GM18909 (cell line): Measurements from ENCODE around the gene SYNGAP1.
"Not testable (repeated sequence)": the region's sequence is repeated elsewhere in the genome, so short reads cannot be mapped to it uniquely, and the experiment has no call there.

Experiments used
- ATAC-seq: cut with Tn5 transposase; IDR thresholded peaks from one replicate; pipeline ENCODE4 v1.9.1; 2021; ENCODE audit warnings: mild to moderate bottlenecking; ENCODE audit not compliant: unreplicated experiment, poor library complexity

SYNGAP1 gene

DNA sequence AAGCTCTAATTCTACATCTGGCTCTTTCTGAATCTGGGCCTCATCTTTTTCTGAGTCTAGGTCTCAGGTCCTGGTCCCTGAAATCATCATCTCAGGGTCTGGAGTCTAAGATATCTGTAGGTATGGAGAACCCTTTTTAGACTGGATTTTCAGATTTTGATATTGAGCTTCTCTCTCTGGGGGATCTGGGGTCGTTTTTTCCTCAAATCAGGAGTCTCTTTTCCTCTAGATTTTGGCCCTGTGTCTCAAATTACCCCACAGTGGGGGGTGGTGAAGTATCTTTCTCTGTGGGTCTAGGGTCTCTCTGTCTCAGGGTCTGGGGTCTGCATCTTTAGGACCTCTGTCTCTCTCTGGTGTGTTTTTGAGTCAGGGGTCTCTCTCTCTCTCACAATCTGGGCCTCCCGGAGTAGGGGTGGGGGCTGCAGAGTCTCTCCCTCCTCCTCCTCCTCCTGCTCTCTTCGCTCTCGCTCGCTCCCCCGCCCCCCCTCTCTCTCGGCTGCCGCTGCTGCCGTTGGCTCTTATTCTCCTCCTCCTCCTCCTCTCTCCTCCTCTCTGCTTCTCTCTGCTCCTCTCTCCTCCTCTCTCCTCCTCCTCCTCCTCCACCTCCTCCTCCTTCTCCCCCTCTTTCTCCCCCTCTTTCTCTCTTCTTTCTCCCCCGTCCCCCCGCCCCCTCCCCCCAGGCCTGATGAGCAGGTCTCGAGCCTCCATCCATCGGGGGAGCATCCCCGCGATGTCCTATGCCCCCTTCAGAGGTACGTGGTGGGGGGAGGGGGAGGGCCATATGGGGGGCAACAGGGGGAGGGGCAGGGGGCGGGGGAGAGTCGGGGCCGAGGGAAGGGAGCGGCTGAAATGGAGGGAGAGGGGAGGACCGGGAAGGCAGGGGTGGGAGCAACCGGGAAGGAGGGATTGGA is at the start of gene SYNGAP1:
SYNGAP1 (plus strand) TSS at position 486 of the 911 bp plus-strand sequence; CDS start at position 686, 200 bp downstream.
- ATAC-seq: no peak

DNA sequence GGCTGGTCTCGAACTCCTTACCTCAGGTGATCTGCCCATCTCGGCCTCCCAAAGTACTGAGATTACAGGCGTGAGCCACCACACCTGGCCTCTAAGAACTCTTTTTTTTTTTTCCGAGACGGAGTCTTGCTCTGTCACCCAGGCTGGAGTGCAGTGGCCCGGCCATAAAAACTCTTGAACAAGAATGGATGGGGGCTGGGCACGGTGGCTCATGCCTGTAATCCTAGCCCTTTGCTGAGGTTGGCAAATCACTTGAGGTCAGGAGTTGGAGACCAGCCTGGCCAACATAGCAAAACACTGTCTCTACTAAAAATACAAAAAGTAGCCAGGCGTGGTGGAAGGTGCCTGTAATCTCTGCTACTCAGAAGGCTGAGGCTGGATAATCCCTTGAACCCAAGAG is 48.0 kb upstream of the SYNGAP1 start:
- not testable (repeated sequence) for ATAC-seq

DNA sequence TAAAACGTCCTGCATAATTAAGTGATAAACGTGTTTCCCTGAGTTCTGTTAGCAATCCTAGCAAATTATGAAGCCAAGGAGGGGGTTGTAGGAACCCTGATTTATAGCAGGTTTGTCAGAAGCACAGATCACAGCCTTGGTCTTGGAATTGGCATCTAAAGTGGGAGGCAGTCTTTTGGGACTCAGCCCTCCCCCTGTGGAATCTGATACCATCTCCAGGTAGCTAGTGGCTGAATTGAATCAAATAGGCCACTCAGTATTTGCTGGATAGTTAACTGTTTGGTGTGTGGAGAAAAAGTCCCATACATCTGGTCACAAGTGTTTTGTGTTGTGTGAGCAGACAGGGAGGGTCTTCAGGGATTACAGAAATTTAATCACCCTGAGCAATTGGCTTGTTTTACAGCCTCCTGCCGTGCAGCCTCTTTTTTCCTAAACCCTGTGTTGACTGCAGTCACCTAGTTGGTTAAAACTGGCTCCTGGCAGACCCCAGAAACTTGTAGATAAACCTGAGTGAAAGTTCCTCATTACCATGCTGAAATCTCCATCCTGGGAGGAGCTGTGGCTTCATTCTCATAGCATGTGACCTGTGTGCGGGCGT is 47.2 kb upstream of the SYNGAP1 start:
- ATAC-seq: no peak

DNA sequence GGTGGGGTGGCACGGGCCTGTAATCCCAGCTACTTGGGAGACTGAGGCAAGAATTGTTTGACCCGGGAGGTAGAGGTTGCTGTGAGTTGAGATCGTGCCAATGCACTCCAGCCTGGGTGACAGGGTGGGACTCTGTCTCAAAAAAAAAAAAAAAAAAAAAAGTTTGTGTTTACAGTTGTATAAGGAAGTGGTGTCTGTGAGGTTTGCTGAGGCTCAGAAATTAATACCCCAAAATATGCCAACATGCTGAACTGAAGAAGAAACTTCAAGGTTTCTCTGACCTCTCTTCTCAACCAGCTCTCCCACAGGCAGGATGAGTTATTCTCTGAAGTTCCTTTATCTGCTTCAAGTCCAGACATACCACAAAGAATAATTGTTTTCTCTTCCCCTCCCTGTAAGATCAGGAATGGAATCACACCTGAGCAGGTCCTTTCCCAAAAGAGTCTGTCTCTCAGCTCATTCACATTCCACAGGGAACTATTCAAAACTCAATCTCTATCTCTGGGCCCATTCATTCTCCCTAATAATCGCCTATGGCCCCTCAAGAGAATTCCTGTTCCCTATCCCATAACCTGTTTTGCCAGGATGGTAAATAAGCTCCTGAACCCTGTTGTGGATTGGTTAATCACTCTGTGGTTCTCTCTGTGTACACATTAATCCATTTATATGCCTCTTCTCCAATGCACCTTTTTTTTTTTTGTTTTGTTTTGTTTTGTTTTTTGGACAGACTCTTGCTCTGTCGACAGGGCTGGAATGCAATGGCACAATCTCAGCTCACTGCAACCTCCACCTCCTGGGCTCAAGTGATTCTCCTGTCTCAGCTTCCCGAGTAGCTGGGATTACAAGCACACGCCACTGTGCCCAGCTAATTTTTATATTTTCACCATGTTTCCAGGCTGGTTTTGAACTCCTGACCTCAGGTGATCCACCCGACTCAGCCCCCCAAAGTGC is 45.6 kb upstream of the SYNGAP1 start:
- no peak for ATAC-seq

DNA sequence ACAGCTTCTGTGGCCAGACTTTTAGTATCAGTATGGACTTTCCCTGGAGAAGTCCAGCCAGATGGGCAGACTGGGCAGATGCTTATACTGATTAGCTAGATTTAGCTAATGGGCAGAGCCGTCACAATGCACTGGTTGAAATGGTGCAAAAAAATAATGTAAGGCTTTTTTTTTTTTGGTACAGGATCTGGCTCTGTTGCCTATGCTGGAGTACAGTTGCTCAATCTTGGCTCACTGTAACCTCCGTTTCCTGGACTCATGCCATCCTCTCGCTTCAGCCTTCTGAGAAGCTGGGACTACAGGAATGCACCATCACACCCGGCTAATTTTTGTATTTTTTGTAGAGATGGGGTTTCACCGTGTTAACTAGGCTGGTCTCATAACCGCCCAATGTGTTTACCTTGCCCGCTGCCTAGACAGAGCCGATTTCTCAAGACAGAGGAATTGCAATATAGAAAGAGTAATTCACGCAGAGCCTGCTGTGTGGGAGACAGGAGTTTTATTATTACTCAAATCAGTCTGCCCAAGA is 44.7 kb upstream of the SYNGAP1 start:
- no peak for ATAC-seq

DNA sequence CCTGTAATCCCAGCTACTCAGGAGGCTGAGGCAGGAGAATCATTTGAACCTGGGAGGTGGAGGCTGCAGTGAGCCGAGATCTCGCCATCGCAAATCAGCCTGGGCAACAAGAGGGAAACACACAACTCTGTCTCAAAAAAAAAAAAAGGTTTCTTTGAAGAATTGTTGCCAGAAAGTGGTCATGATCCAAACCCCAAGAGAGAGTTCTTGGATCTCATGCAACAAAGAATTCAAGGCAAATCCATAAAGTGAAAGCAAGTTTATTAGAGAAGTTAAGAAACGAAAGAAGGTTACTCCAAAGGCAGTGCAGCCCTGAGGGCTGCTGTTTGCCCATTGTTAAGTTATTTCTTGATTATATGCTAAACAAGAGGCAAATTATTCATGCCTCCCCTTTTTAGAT is 42.7 kb upstream of the SYNGAP1 start:
- ATAC-seq: no peak

DNA sequence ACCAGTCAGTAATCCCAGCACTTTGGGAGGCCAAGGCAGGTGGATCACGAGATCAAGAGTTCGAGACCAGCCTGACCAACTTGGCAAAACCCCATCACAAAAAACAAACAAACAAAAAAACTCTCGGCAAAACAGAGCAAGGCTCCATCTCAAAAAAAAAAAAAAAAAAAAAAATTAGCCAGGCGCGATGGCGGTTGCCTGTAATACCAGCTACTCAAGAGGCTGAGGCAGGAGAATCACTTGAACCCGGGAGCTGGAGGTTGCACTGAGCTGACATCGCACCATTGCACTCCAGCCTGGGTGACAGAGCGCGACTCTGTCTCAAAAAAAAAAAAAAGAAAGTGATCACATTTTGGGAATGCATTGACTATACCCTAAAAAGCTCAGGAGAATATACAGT is 40.7 kb upstream of the SYNGAP1 start:
- not testable (repeated sequence) for ATAC-seq

DNA sequence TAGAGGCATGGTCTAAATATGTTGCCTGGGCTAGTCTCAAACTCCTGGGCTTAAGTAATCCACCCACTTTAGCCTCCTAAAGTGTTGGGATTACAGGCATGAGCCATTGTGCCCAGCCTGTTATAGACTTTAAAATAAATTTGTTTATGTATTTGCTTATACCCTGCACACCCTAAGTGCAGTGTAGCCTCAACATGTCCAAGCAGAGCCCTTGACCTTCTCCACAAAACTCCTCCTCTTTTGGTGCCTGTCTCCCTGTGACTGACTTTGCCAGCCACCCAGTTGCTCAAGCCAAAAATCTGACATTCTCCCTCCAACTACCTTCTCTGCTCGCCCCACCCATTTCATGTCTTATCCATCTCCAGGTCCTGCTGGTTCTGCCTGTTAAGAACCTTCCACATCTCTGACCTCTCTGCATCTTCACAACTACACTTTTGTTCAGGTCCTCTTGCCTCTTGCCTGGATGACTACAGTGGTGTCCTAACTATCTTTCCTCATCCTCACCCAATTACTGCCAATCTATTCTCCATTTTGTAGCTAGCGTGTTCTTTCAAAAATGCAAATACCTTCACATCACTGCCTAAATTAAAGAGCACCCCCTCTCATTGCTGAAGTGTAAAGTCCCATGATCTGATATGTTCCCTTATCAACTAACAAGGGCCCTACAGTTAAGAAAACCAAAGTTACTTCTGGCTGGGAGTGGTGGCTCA is 39.4 kb upstream of the SYNGAP1 start:
- ATAC-seq: no peak

DNA sequence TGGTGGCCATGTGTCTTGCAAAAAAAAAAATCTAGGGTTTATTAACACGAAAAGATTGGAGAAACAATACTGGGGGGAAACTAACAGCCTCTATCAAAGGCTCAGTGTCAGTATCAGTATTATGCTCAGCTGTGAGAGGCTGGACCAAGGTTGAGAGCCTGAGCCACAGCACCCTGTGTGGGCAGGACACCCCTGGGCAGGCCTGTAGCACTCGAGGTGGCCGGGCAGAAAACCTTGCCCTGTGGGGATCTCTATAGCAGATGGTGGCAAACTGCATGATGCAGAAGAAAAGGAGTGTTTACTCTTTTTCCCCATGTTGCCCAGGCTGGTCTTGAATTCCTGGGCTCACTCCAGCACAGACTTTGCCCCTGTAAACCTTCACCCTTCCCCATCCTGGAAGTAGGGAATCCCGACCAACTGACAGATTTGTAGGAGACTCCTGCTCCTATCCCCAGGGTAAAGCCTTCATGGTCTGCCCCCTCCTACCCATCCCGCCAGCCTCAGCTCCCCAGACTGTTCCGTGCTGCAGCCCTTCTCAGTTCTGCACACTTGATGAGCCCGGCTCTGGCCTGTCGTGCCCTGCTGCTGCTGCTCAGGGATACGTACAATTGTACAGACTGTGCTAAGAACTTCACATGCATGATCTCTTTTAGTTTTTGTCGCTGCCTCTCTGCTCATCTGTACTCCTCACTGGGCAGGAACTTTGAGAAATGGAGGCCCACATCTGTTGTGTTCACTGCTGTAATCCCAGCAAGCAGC is 36.3 kb upstream of the SYNGAP1 start:
- no peak for ATAC-seq

DNA sequence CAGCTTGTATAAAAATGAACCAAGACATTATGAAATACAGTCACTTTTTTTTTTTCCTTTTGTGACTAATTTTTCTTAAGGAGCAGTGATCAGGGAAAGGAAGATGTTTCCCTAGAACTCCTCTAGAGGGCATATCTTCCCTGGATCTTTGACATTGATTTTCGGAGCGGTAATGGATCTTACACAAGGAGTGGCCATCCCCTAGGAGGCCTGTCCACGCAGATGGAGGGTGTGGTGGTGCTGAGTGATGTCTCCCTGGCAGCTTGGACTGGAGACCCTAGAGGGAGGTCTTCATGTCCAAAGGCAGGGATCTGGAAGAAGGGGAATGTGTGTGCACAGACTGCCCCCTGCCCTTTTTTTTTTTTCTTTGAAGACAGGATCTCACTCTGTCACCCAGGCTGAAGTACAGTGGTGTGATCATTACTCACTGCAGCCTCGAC is 35.3 kb upstream of the SYNGAP1 start:
- no peak for ATAC-seq

DNA sequence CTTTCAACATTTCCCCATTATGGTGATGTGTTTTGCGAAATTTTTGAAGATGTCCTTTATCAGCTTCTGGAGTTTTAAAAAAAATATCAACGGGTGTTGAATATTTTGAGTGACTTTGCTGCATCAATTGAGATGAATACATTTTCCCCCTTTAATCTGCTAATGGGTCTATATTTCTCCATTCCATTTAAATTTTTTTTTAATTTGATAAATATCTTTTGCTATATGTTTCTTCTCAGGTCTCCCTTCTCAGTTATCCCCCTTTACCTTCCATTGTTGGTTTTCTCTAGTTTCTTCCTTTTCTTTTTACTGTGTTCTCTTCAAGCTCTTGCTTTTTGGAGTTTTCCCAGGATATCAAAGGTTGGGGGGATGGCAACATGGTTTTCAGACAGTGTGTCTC is 29.7 kb upstream of the SYNGAP1 start:
- ATAC-seq: no peak

DNA sequence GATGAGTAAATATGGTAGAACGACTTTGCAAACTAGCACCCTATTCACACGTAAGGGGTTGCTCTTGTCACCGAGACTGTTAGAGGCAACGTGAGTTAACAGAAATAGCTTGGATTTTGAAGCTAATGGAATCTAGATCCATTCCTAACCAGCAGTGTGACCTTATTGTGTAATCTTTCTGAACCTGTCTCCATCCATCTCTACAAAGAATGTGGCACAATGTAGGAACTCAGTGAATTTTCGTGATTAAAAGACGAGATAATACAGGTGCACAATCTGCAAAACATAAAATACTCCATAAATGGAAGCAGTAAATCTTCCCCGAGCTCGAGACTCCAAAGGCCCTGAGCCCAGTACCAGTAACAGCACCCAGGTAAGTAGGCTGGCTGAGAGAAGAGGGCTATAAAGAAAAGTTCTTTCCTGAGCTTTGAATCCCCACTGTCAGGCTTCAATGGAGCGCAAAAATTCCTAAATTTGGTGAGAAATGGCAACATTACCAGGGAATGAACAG is 29.0 kb upstream of the SYNGAP1 start:
- peak; percentile 2 for ATAC-seq

DNA sequence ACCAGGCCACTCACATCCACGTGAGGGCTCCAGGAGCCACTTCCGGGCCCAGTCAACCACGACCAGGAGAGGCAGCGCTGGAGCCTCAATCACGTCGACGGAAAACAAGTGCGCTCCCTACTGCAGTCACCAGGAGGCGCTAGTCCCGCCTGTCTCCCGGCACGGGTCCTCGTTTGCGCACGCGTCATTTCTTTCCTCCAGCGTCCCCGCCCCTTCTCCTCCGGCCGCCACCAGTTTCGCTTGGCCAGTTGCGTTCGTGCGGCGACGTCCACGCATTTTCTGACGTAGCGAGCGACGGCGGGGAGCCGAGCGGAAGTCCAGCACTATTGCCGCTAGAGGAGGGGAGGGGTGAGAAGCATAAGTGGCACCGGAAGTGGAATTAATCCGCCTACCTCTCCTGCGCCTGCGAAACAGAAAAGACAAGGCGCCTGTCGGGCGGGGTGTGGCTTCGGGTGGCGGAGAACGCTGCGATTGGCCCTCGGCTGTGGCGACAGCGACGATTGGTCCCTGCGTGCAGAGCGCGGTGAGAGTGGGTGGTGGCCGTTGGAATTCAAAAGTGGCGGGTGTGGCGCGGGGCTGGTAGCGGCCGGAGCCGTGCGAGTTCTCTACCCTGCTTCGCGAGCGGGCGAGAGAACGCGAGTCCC is 28.5 kb upstream of the SYNGAP1 start, which contains the start of gene KIFC1:
KIFC1 (plus strand) TSS at position 546 of the 644 bp plus-strand sequence. CDS start 163 bp downstream, outside the sequence.
- peak; percentile 89 for ATAC-seq

DNA sequence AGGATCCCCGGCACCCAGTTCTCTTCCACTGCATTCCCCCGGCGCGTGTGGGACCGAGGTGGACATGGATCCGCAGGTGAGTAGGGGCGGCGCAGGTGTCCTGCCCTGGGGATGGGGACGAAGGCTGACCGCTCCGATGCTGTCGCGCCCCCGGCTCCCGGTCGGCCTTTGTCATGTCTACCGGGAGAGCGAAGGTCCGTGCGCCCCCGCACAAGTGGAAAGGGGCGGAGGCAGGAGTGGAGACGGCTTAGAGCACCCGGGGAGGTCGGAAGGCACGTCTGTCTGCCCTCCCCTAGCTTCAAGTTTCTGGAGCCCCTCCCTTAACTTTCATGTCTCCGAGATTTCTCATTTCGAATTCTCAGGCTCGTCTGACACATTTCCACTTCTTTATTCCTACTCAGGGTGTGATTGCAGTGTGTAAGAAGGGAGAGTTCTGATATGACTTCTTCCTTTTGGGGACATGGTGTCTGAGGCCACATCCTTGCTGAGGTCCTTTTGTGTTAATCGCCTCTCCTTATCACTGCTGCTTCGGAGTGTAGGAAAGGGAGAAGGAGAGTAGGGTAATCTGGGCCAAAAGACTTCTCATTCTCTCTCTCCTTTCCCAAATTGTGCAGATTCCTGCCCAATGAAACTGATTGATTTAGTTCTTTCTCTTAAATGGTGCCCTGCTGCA is 27.8 kb upstream of the SYNGAP1 start:
- ATAC-seq: peak; percentile 19

DNA sequence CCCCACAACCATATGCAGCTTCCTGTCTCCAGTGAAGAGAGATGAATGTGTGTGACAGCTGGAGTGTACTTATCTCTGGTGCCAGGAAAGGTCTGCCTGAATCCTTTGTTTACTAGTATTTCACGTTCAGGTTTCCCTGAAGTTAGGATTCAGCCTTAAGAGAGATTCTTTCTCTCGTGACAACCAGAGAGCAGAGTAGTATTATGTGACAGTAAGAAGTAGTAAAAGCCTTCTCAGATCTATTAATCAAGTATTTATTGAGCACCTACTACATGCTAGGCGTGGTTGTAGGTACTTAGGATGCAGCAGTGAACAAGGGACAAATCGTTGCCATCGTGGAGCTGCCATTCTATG is 27.3 kb upstream of the SYNGAP1 start:
- no peak for ATAC-seq

DNA sequence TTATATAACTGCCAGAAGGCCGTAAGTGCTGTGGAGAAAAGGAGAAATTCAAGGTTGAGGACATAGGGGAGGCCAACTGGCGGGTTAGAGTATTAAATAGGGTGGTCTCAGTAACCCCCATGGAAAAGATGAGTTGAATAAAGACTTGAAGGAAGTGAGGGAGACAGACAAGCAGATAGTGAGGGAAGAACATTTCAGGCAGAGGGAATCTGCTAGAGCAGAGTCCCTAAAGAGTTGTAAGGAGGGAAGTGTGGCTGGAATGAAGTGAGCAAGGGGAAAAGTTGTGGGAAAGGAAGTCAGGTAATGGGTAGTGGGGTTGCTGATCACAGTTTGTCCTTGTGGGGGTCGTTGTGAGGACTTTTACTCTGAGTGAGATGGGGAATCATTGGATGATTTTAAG is 26.9 kb upstream of the SYNGAP1 start:
- ATAC-seq: no peak

DNA sequence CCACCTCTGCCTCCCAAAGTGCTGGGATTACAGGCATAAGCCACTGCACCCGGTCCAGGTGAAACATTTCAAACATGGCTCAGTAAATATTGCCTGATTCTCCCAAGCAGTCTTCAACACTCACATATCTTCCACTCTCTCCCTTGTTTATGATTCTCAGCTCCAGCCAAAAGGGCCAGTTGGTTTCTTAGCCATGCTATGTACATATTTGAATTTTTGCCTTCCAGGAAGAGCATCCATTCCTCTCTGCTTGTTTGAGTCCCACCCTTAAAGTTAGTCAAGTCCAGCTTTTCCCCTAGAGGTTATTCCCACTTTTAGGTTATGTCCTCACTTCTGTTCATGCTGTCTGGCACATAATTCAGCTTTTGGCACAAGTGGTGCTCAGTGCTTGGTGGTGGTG is 22.3 kb upstream of the SYNGAP1 start:
- ATAC-seq: no peak

DNA sequence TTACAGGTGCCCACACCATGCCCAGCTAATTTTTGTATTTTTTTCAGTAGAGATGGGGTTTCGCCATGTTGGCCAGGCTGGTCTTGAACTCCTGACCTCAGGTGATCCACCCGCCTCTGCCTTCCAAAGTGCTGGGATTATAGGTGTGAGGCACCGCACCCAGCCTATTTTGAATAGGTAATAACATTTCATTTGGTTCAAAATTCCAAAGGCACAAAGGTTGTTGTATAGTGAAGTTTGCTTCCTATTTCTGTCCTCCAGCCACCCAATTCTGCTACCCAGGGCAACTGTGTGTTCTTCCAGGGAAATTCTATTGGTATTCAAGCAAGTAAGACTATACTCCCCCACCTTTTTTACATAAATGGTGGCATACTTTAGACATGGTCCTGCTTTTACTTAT is 21.3 kb upstream of the SYNGAP1 start:
- ATAC-seq: not testable (repeated sequence)
